HG03280 (cell line): ENCODE results near the gene MAP2K6.

ENCODE experiments used
- ATAC-seq: cut with Tn5 transposase; IDR thresholded peaks from one replicate; pipeline ENCODE4 v1.9.1; 2021; ENCODE audit warnings: mild to moderate bottlenecking, moderate library complexity; ENCODE audit not compliant: unreplicated experiment

Gene MAP2K6

GRCh38 chr17:69528035-69528434 lies 113.5 kb downstream of the MAP2K6 start:
- no peak for ATAC-seq

GRCh38 chr17:69533481-69534234 lies 119.2 kb downstream of the MAP2K6 start:
- ATAC-seq, result no peak

GRCh38 chr17:69534235-69534621 lies 119.7 kb downstream of the MAP2K6 start:
- ATAC-seq, result no peak

GRCh38 chr17:69535016-69535570 lies 120.6 kb downstream of the MAP2K6 start:
- no peak for ATAC-seq

- ATAC-seq, result no peak
These were observed 124.3 kb downstream of the MAP2K6 start for GRCh38 chr17:69538795-69539194.

- ATAC-seq, result no peak
These were observed 124.8 kb downstream of the MAP2K6 start for GRCh38 chr17:69539274-69539673.

- no peak for ATAC-seq
These were observed 125.4 kb downstream of the MAP2K6 start for GRCh38 chr17:69539781-69540319.

GRCh38 chr17:69540356-69540755 lies 125.9 kb downstream of the MAP2K6 start:
- no peak for ATAC-seq

- no peak for ATAC-seq
These were observed 132.7 kb downstream of the MAP2K6 start for GRCh38 chr17:69547230-69547629.

- peak; percentile 53 for ATAC-seq
These were observed 133.4 kb downstream of the MAP2K6 start for GRCh38 chr17:69547947-69548346.

GRCh38 chr17:69551212-69552010 lies 136.9 kb downstream of the MAP2K6 start:
- ATAC-seq, result no peak

- no peak for ATAC-seq
These were observed 138.6 kb downstream of the MAP2K6 start for GRCh38 chr17:69552986-69553667.

GRCh38 chr17:69555056-69555455 lies 140.6 kb downstream of the MAP2K6 start:
- no peak for ATAC-seq

- no peak for ATAC-seq
These were observed 142.8 kb downstream of the MAP2K6 start for GRCh38 chr17:69557339-69557738.

GRCh38 chr17:69558796-69559195 lies 144.3 kb downstream of the MAP2K6 start:
- no peak for ATAC-seq

GRCh38 chr17:69560987-69561441 lies 146.5 kb downstream of the MAP2K6 start:
- no peak for ATAC-seq

GRCh38 chr17:69561462-69561861 lies 147.0 kb downstream of the MAP2K6 start:
- ATAC-seq, result no peak

GRCh38 chr17:69565447-69565846 lies 150.9 kb downstream of the MAP2K6 start:
- ATAC-seq, result no peak

- no peak for ATAC-seq
These were observed 152.6 kb downstream of the MAP2K6 start for GRCh38 chr17:69567130-69567529.

GRCh38 chr17:69572747-69573146 lies 158.2 kb downstream of the MAP2K6 start:
- ATAC-seq, result no peak

GRCh38 chr17:69573396-69573795 lies 158.9 kb downstream of the MAP2K6 start:
- ATAC-seq, result no peak
